NCI-H146 treated with DMSO at 0.1 percent for 48 hours (cell line): ENCODE results near the gene SNX2.

Source experiments
- DNase-seq: peaks from one replicate; lab custom pipeline; 2025; ENCODE audit not compliant: unreplicated experiment; lab: John Stamatoyannopoulos, UW

The SNX2 gene

GRCh38 chr5:122770477-122770876, 4.4 kb upstream of the SNX2 start:
- no peak for DNase-seq

GRCh38 chr5:122772446-122772845, 2.4 kb upstream of the SNX2 start:
- no peak for DNase-seq

DNA sequence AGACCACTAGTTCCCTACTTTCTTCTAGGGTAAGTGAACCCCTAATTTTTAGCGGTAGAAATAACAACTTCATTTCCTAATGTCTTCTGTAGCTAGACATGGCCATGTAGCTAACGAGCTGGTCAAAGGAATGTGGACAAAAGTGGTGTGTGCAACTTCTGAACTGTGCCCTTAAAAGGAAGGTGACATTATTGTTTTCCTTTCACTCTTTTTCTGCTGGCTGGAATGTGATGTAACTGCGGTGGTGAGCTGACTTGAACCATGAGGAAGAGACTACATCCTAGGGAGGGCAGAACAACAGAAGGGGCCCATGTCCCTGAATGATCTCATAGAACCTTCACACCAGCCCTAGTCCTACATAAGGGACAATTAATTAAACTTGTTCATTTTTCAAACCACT, 1.3 kb upstream of the SNX2 start:
- no peak for DNase-seq

DNA sequence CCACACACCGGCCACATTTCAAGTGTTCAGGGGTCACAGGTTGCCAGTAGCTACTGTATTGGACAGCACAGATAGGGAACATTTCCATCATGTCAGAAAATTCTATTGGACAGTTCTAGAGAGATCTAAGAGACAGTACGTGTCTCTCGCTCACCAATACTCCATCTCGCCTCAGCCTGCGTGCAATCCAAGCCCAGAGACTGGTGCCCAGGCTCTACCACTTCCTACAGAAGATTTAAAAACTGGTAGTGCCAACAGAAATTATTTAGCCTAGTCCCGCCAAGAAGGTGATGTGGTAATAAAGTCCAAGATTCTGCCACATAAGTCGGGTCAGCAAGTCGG, 390 bp upstream of the SNX2 start:
- no peak for DNase-seq

GRCh38 chr5:122775550-122776542, 966 bp downstream of the SNX2 start:
- DNase-seq: no peak

- DNase-seq: no peak
These were observed 3.3 kb downstream of the SNX2 start for GRCh38 chr5:122778157-122778556.

DNA sequence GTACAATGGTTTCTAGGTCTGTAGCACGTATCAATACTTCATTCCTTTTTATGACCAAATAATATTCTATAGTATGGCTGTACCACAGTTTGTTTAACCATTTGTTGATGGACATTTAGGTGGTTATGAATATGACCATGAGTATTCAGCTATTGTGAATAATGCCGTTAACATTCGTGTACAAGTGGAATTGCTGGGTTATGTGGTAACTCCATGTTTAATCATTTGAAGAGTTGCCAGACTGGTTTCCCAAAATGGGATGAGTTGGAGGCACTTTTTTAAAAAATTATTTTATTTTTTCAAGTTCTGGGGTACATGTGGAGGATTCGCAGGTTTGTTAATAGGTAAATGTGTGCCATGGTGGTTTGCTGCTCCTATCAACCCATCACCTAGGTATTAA, 4.6 kb downstream of the SNX2 start:
- DNase-seq: no peak

DNA sequence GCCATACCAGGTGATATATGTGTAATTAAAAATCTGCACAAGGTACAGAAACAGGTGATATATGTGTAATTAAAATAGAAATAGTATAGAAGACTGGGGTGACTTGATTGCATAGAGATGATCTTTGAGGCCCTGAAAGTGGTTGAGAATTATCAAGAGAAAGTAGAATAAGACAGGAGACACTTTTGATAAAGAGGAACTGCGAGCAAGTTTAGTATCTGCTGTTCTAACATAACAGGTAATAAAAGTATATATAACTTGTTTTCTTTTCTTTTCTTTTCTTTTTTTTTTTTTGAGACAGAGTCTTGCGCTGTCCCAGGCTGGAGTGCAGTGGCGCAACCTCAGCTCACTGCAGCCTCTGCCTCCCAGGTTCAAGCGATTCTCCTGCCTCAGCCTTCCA, 5.4 kb downstream of the SNX2 start:
- DNase-seq: no peak

DNA sequence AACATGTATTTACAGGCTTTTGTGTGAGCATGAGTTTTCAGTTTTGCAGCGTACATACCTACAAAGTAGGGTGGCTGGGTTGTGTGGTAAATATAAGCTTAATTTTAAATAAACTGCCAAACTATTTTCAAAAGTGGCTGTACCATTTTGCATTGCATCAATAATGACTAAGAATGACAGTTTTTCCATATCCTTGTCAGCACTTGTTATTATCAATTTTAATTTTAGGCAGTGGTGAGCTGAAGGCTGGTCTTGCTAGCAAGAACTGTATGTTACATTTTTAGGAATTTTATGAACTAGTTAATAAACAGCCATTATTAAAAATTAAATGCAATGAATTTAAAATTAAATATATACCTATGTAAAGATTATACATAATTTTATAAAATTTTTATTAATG, 6.6 kb downstream of the SNX2 start:
- no peak for DNase-seq

- no peak for DNase-seq
These were observed 10.4 kb downstream of the SNX2 start for GRCh38 chr5:122785294-122785693.

DNA sequence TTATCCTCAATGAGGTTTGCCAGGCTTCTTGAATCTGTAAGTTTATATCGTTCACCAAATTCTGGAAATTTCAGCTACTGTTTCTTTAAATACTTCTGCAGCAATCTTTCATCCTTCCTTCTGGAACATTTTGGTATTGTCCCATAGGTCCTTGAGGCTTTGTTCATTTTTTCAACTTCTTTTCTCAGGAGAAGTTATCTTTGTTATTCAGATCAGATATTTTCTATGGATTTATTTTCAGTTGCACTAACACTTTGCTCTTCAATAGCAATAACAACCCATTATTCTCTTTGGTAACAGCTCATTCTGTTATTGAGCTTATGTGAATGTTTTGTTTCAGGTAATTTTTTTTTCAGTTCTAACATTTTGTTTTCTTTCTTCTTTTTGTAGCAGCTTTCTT, 13.5 kb downstream of the SNX2 start:
- no peak for DNase-seq

DNA sequence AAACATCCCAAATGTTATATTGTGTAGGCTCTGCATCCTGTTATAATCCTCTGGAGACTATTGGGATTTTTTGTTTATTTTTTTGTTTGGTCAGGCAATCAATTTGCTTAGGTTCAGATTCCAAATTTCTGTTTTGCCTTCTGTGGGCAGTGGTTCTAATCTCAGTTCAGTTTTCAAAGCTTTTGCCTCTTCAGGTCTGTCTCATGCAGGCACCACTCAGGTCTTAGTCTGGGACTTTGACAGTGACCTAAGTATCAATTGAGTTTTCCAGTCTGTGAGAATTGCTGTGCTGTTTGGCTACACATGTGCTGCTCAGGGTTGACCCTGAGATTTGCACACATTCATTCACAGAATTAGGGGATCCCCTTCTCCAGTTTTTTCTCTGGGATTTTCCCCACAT, 14.1 kb downstream of the SNX2 start:
- DNase-seq: no peak

- no peak for DNase-seq
These were observed 14.7 kb downstream of the SNX2 start for GRCh38 chr5:122789461-122790171.

- DNase-seq: no peak
These were observed 15.6 kb downstream of the SNX2 start for GRCh38 chr5:122790354-122791103.

- no peak for DNase-seq
These were observed 30.6 kb downstream of the SNX2 start for GRCh38 chr5:122805481-122805880.

GRCh38 chr5:122810405-122810804, 35.5 kb downstream of the SNX2 start:
- DNase-seq: no peak

GRCh38 chr5:122815218-122815767, 40.4 kb downstream of the SNX2 start:
- DNase-seq: no peak

GRCh38 chr5:122816756-122817155, 41.9 kb downstream of the SNX2 start:
- DNase-seq: no peak

DNA sequence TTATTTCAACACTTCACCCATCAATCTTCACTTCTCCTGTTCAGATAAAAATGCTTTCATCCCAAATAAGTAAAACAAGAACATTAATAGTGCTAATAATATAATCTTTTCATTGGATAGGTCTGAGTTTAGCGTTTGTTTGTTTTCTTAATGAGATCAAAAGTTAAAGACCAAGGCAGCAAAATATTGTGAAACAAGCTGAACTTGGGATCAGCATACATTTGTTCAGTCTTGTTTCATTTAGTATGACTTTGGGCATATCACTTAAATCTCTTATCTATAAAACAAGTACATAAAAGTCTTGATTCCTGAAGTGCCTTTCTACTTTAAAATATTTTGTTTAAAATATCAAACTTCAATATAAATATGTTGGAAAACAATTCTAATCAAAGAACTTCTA, 57.1 kb downstream of the SNX2 start:
- no peak for DNase-seq

DNA sequence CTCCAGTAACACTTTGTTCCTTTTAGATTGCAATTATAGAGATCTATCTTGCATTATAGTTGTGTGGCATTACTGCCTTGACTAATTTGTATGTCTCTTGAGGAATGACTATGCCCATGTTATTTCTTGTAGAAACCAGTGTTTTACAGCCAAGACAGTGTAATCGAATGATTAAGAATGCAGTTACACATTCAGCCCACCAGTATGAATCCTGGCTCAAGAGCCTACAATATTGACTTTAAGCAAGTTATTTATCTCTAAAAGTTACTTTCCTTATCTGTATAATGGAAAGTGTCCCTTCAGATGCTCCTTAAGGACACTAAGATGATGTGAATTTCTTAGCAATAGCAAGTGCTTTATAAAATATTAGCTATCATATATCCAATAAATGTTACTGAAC, 60.8 kb downstream of the SNX2 start:
- no peak for DNase-seq

- no peak for DNase-seq
These were observed 62.1 kb downstream of the SNX2 start for GRCh38 chr5:122836947-122837346.
